CD14-positive monocyte (primary cell): ENCODE results near the gene SYNJ2. TPM values are rescaled to one million over a fixed set of nuclear protein-coding genes. Genes with fewer than 3 reads are reported as not detected.

Experiments
- DNase-seq, 3 donors: peaks; one replicate each; pipeline ENCODE4 v3.0.0-alpha.2; 2011 to 2022
- H2AFZ ChIP-seq: 2 replicates; pipeline ENCODE4 v1.6.0; 2012; ENCODE audit warnings: mild to moderate bottlenecking, low read depth, low read length, inconsistent platforms; ENCODE audit not compliant: insufficient read depth, poor library complexity, severe bottlenecking
- H3K27ac ChIP-seq, 2 donors: 1 replicate in 1 of 2; 2 replicates in 1 of 2; pipeline ENCODE4 v1.5.1; 2012 to 2013; ENCODE audit warnings: low read length in 2 of 2, control low read depth in 1 of 2, inconsistent platforms in 1 of 2, low read depth in 1 of 2, mild to moderate bottlenecking in 1 of 2
- H3K27me3 ChIP-seq, 2 donors: one replicate each; pipeline versions ENCODE4 v1.6.0 to v1.6.1; 2011 to 2013; ENCODE audit warnings: low read length in 2 of 2; ENCODE audit not compliant: control insufficient read depth in 2 of 2, insufficient read depth in 2 of 2
- H3K36me3 ChIP-seq, 2 donors: replicated peaks in 1 of 2; 1 replicate in 1 of 2; 2 replicates in 1 of 2; pipeline versions ENCODE4 v1.5.1 to v1.6.1; 2012 to 2013; ENCODE audit warnings: low read length in 2 of 2, control low read depth in 1 of 2, inconsistent platforms in 1 of 2, mild to moderate bottlenecking in 1 of 2; ENCODE audit not compliant: insufficient read depth in 2 of 2, control insufficient read depth in 1 of 2
- H3K4me1 ChIP-seq, 2 donors: 1 replicate in 1 of 2; 2 replicates in 1 of 2; pipeline versions ENCODE4 v1.5.1 to v1.6.1; 2012 to 2013; ENCODE audit warnings: low read length in 2 of 2, control low read depth in 1 of 2, inconsistent platforms in 1 of 2, mild to moderate bottlenecking in 1 of 2, moderate library complexity in 1 of 2; ENCODE audit not compliant: insufficient read depth in 2 of 2, control insufficient read depth in 1 of 2
- H3K4me2 ChIP-seq: replicated peaks from 2 replicates; pipeline ENCODE3; 2012; ENCODE audit warnings: low read length, moderate library complexity, mild to moderate bottlenecking; ENCODE audit not compliant: poor library complexity, severe bottlenecking; ENCODE audit errors: extremely low read depth
- H3K4me3 ChIP-seq, 3 experiments: fragments of 200-600 bp in 1 of 3; sonication (generic) in 1 of 3; replicated peaks in 1 of 3; 1 replicate in 2 of 3; 2 replicates in 1 of 3; pipeline ENCODE4 v1.5.1; 2011 to 2013; ENCODE audit warnings: low read length in 3 of 3, mild to moderate bottlenecking in 3 of 3, control low read depth in 2 of 3, low read depth in 2 of 3, inconsistent platforms in 1 of 3, moderate library complexity in 1 of 3
- H3K79me2 ChIP-seq: 2 replicates; pipeline ENCODE4 v1.6.0; 2012; ENCODE audit warnings: mild to moderate bottlenecking, control low read depth, inconsistent platforms, low read length, moderate library complexity; ENCODE audit not compliant: insufficient read depth
- H3K9ac ChIP-seq: 2 replicates; pipeline ENCODE4 v1.6.0; 2017; ENCODE audit warnings: low read length, mild to moderate bottlenecking; ENCODE audit not compliant: insufficient read depth, poor library complexity, severe bottlenecking
- H3K9me3 ChIP-seq, 2 donors: replicated peaks in 1 of 2; 1 replicate in 1 of 2; 2 replicates in 1 of 2; pipeline versions ENCODE4 v1.5.1 to v1.6.1; 2012 to 2013; ENCODE audit warnings: low read length in 2 of 2, control low read depth in 1 of 2; ENCODE audit not compliant: control insufficient read depth in 1 of 2, insufficient read depth in 1 of 2
- H4K20me1 ChIP-seq: 2 replicates; pipeline ENCODE4 v1.6.0; 2012; ENCODE audit warnings: mild to moderate bottlenecking, low read length, control low read depth, moderate library complexity; ENCODE audit not compliant: insufficient read depth
- H3K27ac Mint-ChIP-seq, 7 donors: one replicate each; pipeline ENCODE4 v1.8.0; 2020; ENCODE audit warnings: mild to moderate bottlenecking in 7 of 7, mixed read lengths in 7 of 7, moderate library complexity in 6 of 7, inconsistent platforms in 2 of 7
- H3K27me3 Mint-ChIP-seq, 3 donors: one replicate each; pipeline ENCODE4 v1.8.0; 2021 to 2022; ENCODE audit warnings: low read depth in 3 of 3, mild to moderate bottlenecking in 3 of 3, mixed read lengths in 3 of 3, moderate library complexity in 3 of 3, inconsistent platforms in 1 of 3
- H3K36me3 Mint-ChIP-seq, 2 donors: one replicate each; pipeline ENCODE4 v1.8.0; 2020; ENCODE audit warnings: mixed read lengths in 2 of 2, inconsistent platforms in 1 of 2, mild to moderate bottlenecking in 1 of 2
- H3K4me1 Mint-ChIP-seq: one replicate; pipeline ENCODE4 v1.8.0; 2020; ENCODE audit warnings: mild to moderate bottlenecking, mixed read lengths
- H3K4me3 Mint-ChIP-seq, 2 donors: one replicate each; pipeline ENCODE4 v1.8.0; 2020; ENCODE audit warnings: mild to moderate bottlenecking in 2 of 2, mixed read lengths in 2 of 2, moderate library complexity in 1 of 2
- H3K9me3 Mint-ChIP-seq, 7 donors: one replicate each; pipeline ENCODE4 v1.8.0; 2020 to 2022; ENCODE audit warnings: mixed read lengths in 7 of 7, mild to moderate bottlenecking in 6 of 7, moderate library complexity in 6 of 7, inconsistent platforms in 2 of 7
- WGBS: methylation state at CpG from one replicate; pipeline ENCODE4 v1.1.5; 2013; ENCODE audit warnings: missing lambda C conversion rate; ENCODE audit not compliant: insufficient coverage; 5-methylcytosine and 5-hydroxymethylcytosine counted together
- intact Hi-C, 2 donors: fragments of 100-400 bp; cut with micrococcal nuclease; formaldehyde crosslinking; loops; one replicate each; pipeline versions ENCODE4 v1.15.0 to v1.15.1; 2023
- polyA plus RNA-seq, 3 donors: library from polyadenylated mRNA; depleted of rRNA in 1 of 3; unstranded in 2 of 3; stranded (reverse) in 1 of 3; fragments of 300-500 nt in 2 of 3; fragments of >200 nt in 1 of 3; fragmentation: Illumina TruSeq in 2 of 3; gene quantifications; 1 replicate in 2 of 3; 2 replicates in 1 of 3; pipeline ENCODE4 v1.2.3, GENCODE V29; 2012 to 2021
- TF ChIP-seq, protein P1 (sequence below): fragments of 200-600 bp; IDR thresholded peaks from one replicate; pipeline ENCODE4 v1.8.0; 2022; ENCODE audit warnings: antibody characterized with exemption, mild to moderate bottlenecking

Gene SYNJ2
- polyA plus RNA-seq, 3 donors = 0.82 to 2.0 (median 1.6) TPM

DNA sequence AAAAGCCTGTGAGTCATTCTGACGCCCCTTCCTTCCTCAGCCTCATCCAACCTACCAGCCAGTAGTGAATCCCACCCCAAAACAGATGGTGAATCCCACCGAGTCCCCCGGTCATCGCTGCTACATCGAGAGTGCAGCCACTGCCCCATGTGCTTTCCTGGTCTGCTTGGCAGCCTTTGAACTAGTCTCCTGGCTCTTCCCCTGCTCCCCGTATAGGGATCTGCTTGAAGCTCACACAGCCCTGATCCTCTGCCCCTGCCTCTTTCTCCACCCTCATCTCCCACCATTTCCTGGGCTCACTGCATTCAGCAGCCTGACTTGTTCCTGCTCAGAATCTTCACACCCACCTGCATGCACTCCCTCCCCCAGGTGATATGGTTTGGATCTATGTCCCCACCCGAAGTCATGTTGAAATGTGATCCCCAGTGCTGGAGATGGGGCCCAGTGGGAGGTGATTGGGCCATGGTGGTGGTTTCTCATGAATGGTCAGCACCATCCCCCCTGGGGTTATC, 14.6 kb downstream of the SYNJ2 start:
- TF ChIP-seq, protein P1, sequence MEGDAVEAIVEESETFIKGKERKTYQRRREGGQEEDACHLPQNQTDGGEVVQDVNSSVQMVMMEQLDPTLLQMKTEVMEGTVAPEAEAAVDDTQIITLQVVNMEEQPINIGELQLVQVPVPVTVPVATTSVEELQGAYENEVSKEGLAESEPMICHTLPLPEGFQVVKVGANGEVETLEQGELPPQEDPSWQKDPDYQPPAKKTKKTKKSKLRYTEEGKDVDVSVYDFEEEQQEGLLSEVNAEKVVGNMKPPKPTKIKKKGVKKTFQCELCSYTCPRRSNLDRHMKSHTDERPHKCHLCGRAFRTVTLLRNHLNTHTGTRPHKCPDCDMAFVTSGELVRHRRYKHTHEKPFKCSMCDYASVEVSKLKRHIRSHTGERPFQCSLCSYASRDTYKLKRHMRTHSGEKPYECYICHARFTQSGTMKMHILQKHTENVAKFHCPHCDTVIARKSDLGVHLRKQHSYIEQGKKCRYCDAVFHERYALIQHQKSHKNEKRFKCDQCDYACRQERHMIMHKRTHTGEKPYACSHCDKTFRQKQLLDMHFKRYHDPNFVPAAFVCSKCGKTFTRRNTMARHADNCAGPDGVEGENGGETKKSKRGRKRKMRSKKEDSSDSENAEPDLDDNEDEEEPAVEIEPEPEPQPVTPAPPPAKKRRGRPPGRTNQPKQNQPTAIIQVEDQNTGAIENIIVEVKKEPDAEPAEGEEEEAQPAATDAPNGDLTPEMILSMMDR = no peak
- 89% methylated on average over 6 of the region's 7 CpGs for WGBS
- H3K4me1 ChIP-seq = no peaks in the 10 kb centered on the region
- H3K4me2 ChIP-seq = no peak overlapping the region
- no peaks in the 10 kb centered on the region for H3K9me3 ChIP-seq
- Mint-ChIP-seq H3K36me3 (no peaks in the 10 kb centered on the region), H3K9me3 (peaks cover 0 to 2% (median 0%) of the 10 kb centered on the region in 7 donors), H3K27me3 (peaks cover 0 to 5% (median 3%) of the 10 kb centered on the region in 3 donors), H3K27ac (no peak overlapping the region), H3K4me1 (no peaks in the 10 kb centered on the region), H3K4me3 (no peak overlapping the region)
- no peaks in the 10 kb centered on the region for H3K36me3 ChIP-seq
- no peaks in the 10 kb centered on the region for H3K79me2 ChIP-seq
- no peaks in the 10 kb centered on the region for H3K27me3 ChIP-seq
- DNase-seq = no peak
- no peak overlapping the region for H3K27ac ChIP-seq
- no peak overlapping the region for H3K9ac ChIP-seq
- intact Hi-C loops = no loop called here
- no peak overlapping the region for H3K4me3 ChIP-seq
- H2AFZ ChIP-seq = no peak overlapping the region
- H4K20me1 ChIP-seq = no peaks in the 10 kb centered on the region

DNA sequence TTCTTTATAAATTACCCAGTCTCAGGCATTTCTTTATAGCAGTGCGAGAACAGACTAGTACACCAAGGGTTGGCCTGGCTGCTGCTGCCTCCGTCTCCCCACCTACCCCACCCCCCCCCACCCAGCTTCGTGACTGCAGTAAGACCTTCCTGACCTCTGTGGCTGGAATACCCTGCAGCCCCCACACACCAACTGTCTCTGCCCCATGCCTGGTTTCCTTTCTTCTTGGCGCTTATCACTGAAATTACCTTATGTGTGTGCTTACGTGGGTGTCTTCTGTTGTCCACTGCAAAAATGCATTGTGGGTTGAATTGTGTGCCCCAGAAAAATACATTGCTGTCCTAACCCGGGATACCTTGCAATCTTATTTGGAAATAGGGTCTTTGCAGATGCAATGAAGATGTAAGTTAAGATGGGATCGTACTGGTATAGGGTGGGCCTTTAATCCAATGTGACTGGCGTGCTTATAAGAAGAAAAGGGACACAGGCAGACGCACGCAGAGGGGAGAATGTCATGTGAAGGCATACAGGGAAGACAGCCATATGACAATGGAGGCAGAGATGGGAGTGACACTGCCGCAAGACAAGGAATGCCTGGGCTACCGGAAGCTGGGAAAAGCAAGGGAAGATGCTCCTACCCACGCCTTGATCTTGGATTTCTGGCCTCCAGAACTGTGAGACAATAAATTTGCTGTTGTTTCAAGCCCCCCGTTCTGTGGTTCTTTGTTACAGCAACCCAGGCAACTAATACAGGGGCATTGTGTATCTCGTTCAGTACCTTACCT, 15.4 kb downstream of the SYNJ2 start:
- no peak for DNase-seq
- TF ChIP-seq, protein P1 = no peak
- H3K4me3 Mint-ChIP-seq = no peak overlapping the region
- H3K27me3 Mint-ChIP-seq = peaks cover 0 to 4% (median 3%) of the 10 kb centered on the region in 3 donors
- peaks cover 0 to 5% (median 0%) of the 10 kb centered on the region in 7 donors for H3K9me3 Mint-ChIP-seq
- H3K36me3 Mint-ChIP-seq = no peaks in the 10 kb centered on the region
- no peaks in the 10 kb centered on the region for H3K4me1 Mint-ChIP-seq
- Histone ChIP-seq H3K27ac (no peak overlapping the region), H3K36me3 (no peaks in the 10 kb centered on the region), H3K4me2 (no peak overlapping the region), H3K4me1 (no peaks in the 10 kb centered on the region), H3K27me3 (no peaks in the 10 kb centered on the region), H3K79me2 (no peaks in the 10 kb centered on the region), H2AFZ (no peak overlapping the region), H3K4me3 (no peak overlapping the region), H3K9me3 (no peaks in the 10 kb centered on the region), H4K20me1 (no peaks in the 10 kb centered on the region), H3K9ac (no peak overlapping the region)
- 94% methylated on average over 12 of the region's 15 CpGs for WGBS
- intact Hi-C loops = no loop called here
- H3K27ac Mint-ChIP-seq = no peak overlapping the region
